SH-SY5Y (cell line): ENCODE data around the gene ALPG.

Experiments used
- GATA2 ChIP-seq: IDR thresholded peaks from 2 replicates; pipeline ENCODE4 v1.6.1; 2011; ENCODE audit warnings: mild to moderate bottlenecking, low read depth, low read length
- GATA3 ChIP-seq: IDR thresholded peaks from 2 replicates; pipeline ENCODE4 v1.6.1; 2011; ENCODE audit warnings: low read depth, mild to moderate bottlenecking, low read length, moderate library complexity

DNA sequence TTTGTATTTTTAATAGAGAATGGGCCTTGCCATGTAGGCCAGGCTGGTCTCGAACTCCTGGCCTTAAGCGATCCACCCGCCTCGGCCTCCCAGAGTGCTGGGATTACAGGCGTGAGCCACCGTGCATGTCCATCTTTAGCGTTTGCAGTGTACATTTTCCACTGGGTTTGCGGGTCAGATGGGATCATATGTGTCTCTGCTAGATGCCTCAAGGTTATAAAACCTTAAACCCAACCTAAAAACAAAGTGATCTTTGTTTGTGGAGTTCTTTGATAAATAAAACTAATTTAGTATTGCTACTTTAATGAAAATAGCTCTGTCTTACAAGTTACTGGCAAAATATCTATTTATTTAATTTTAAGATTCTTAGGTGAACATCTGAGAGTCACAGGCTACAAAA lies 13.1 kb upstream of the ALPG start:
- TF ChIP-seq GATA2 (no peak), GATA3 (no peak)
